ENCODE results near the gene APLP2. TPM values are rescaled to one million over a fixed set of nuclear protein-coding genes. Genes with fewer than 3 reads are reported as not detected.

APLP2 gene
- total and polyA plus RNA-seq, 9 of the 15 experiments (the other 6 are each of a cell fraction or from before 2014, with no cell fraction given), result 17.4 to 164 (median 118) TPM

GRCh38 chr11:130166457-130166784, 96.7 kb downstream of the APLP2 start (continued):
- no peak for TF ChIP-seq SMAD2 (IDR thresholded peaks at IDR 0.05; ENCODE audit: low read depth, low read length)
- no peak for TF ChIP-seq CCNT2 (IDR thresholded peaks at IDR 0.05; ENCODE audit: borderline replicate concordance, extremely low read depth, insufficient read length, low read depth, low read length)
- TF ChIP-seq ZNF212 (CRISPR knock-in tag; IDR thresholded peaks at IDR 0.05), result no peak
- no peak for TF ChIP-seq MYBL2 (IDR thresholded peaks at IDR 0.05; ENCODE audit: low read depth)
- no peak for TF ChIP-seq MYBL2 (CRISPR knock-in tag; IDR thresholded peaks at IDR 0.05; ENCODE audit: borderline replicate concordance)
- TF ChIP-seq HDAC8 (tag; IDR thresholded peaks at IDR 0.05), result no peak
- TF ChIP-seq ZNF512 (tag; IDR thresholded peaks at IDR 0.05), result no peak
- TF ChIP-seq DLX4 (CRISPR knock-in tag; IDR thresholded peaks at IDR 0.05), result no peak
- no peak for TF ChIP-seq ELF2 (CRISPR knock-in tag; IDR thresholded peaks at IDR 0.05)
- peak; percentile 50 for TF ChIP-seq ATF3 (IDR thresholded peaks at IDR 0.05)
- TF ChIP-seq ATF3 (CRISPR knock-in tag; conservative IDR thresholded peaks at IDR 0.05), result no peak
- TF ChIP-seq CBFA2T2 (conservative IDR thresholded peaks at IDR 0.05), result peak; percentile 10; the same call in 1 of the 2 replicates
- TF ChIP-seq FOXP4 (CRISPR knock-in tag; IDR thresholded peaks at IDR 0.05; ENCODE audit: borderline replicate concordance), result no peak
- no peak for TF ChIP-seq HINFP (tag; conservative IDR thresholded peaks at IDR 0.05; ENCODE audit: low read depth)
- no peak for TF ChIP-seq IRF2 (CRISPR knock-in tag; IDR thresholded peaks at IDR 0.05)
- TF ChIP-seq RBM22 (IDR thresholded peaks at IDR 0.05; ENCODE audit: low read depth, low read length, poor library complexity, severe bottlenecking), result no peak
